ENCODE results near the gene SEC14L5.

GRCh38 chr16:4968879-4969483 is 10.9 kb downstream of the SEC14L5 start:
- no peak for TF ChIP-seq EZH2 (IDR thresholded peaks at IDR 0.05)
- TF ChIP-seq, protein P1, sequence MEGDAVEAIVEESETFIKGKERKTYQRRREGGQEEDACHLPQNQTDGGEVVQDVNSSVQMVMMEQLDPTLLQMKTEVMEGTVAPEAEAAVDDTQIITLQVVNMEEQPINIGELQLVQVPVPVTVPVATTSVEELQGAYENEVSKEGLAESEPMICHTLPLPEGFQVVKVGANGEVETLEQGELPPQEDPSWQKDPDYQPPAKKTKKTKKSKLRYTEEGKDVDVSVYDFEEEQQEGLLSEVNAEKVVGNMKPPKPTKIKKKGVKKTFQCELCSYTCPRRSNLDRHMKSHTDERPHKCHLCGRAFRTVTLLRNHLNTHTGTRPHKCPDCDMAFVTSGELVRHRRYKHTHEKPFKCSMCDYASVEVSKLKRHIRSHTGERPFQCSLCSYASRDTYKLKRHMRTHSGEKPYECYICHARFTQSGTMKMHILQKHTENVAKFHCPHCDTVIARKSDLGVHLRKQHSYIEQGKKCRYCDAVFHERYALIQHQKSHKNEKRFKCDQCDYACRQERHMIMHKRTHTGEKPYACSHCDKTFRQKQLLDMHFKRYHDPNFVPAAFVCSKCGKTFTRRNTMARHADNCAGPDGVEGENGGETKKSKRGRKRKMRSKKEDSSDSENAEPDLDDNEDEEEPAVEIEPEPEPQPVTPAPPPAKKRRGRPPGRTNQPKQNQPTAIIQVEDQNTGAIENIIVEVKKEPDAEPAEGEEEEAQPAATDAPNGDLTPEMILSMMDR (IDR thresholded peaks at IDR 0.05), result no peak
- no peak for TF ChIP-seq EZH2phosphoT487 (IDR thresholded peaks at IDR 0.05)

Measured in neural progenitor cell (in vitro differentiated cells).